HepG2 (cell line): ENCODE measurements around the gene SETD2. TPM values are rescaled to one million over a fixed set of nuclear protein-coding genes. Genes with fewer than 3 reads are reported as not detected.

ENCODE experiments used
- FOXC1 ChIP-seq: sonication (generic); formaldehyde crosslinking; IDR thresholded peaks from 2 replicates; pipeline ENCODE4 v1.8.0; 2022; ENCODE audit warnings: mild to moderate bottlenecking, missing genetic modification reagents, borderline replicate concordance
- HMG20B ChIP-seq: conservative IDR thresholded peaks from 2 replicates; pipeline ENCODE4 v1.6.1; 2016; ENCODE audit warnings: missing genetic modification reagents, missing compliant biosample characterization
- MIER2 ChIP-seq: IDR thresholded peaks from 2 replicates; pipeline ENCODE4 v1.6.1; 2016; ENCODE audit warnings: missing biosample characterization, missing genetic modification reagents
- MZF1 ChIP-seq: sonication (generic); formaldehyde crosslinking; IDR thresholded peaks from 2 replicates; pipeline ENCODE4 v1.8.1; 2023; ENCODE audit warnings: mild to moderate bottlenecking, missing genetic modification reagents, borderline replicate concordance
- NFE2L2 ChIP-seq: fragments of 150-350 bp; IDR thresholded peaks from 2 replicates; pipeline ENCODE4 v1.6.1; 2014; ENCODE audit warnings: low read length
- PPARG ChIP-seq: conservative IDR thresholded peaks from 2 replicates; pipeline ENCODE4 v1.6.1; 2016; ENCODE audit warnings: missing biosample characterization, missing genetic modification reagents
- RARA ChIP-seq: IDR thresholded peaks from 2 replicates; pipeline ENCODE4 v1.6.1; 2016; ENCODE audit warnings: missing genetic modification reagents, missing compliant biosample characterization
- REL ChIP-seq: sonication (generic); formaldehyde crosslinking; conservative IDR thresholded peaks from 2 replicates; pipeline ENCODE4 v1.8.0; 2022; ENCODE audit warnings: mild to moderate bottlenecking, missing genetic modification reagents, moderate library complexity
- THAP11 ChIP-seq: IDR thresholded peaks from 2 replicates; pipeline ENCODE4 v1.6.1; 2016; ENCODE audit warnings: missing biosample characterization, missing genetic modification reagents
- ZEB1 ChIP-seq: IDR thresholded peaks from 2 replicates; pipeline ENCODE4 v1.6.1; 2012; ENCODE audit warnings: mild to moderate bottlenecking, low read depth, inconsistent platforms; ENCODE audit not compliant: insufficient replicate concordance
- ZNF160 ChIP-seq: sonication (generic); formaldehyde crosslinking; IDR thresholded peaks from 2 replicates; pipeline ENCODE4 v1.8.0; 2022; ENCODE audit warnings: mild to moderate bottlenecking, inconsistent platforms, missing genetic modification reagents
- ZNF737 ChIP-seq: sonication (generic); formaldehyde crosslinking; IDR thresholded peaks from 2 replicates; pipeline ENCODE4 v1.5.0; 2020; ENCODE audit warnings: missing genetic modification reagents, mild to moderate bottlenecking, borderline replicate concordance
- ZSCAN21 ChIP-seq: sonication (generic); formaldehyde crosslinking; IDR thresholded peaks from 2 replicates; pipeline ENCODE4 v1.8.0; 2022; ENCODE audit warnings: mild to moderate bottlenecking, missing genetic modification reagents, moderate library complexity, borderline replicate concordance
- polyA plus RNA-seq, 8 experiments: library from polyadenylated mRNA; depleted of rRNA in 3 of 8; stranded (reverse) in 7 of 8; unstranded in 1 of 8; fragments of >200 nt; fragmentation: Illumina TruSeq in 4 of 8; extraction: Trizol in 4 of 8; gene quantifications; 2 replicates each; pipeline versions ENCODE4 v1.2.1 to v1.2.3, GENCODE V29; 2011 to 2016; ENCODE audit warnings: low read depth in 4 of 8, missing spikeins in 1 of 8, mixed read lengths in 1 of 8; ENCODE audit not compliant: insufficient read depth in 1 of 8
- total RNA-seq, 5 experiments: library from RNA; depleted of rRNA; stranded (reverse); fragments of >200 nt; fragmentation: Illumina TruSeq; extraction: Trizol; gene quantifications; 2 replicates each; pipeline ENCODE4 v1.2.3, GENCODE V29; 2016; ENCODE audit warnings: low read depth in 1 of 5
- TF ChIP-seq, protein P1 (sequence below): sonication (generic); formaldehyde crosslinking; conservative IDR thresholded peaks from 2 replicates; pipeline ENCODE4 v1.4.0; 2020; ENCODE audit warnings: mild to moderate bottlenecking, missing genetic modification reagents, moderate library complexity
- TF ChIP-seq, protein P2 (sequence below): sonication (generic); formaldehyde crosslinking; IDR thresholded peaks from 2 replicates; pipeline ENCODE4 v1.4.0; 2020; ENCODE audit warnings: missing genetic modification reagents, borderline replicate concordance
- TF ChIP-seq, protein P3 (sequence below): IDR thresholded peaks from 2 replicates; pipeline ENCODE4 v1.6.1; 2016; ENCODE audit warnings: missing biosample characterization, missing genetic modification reagents, low read depth
- TF ChIP-seq, protein P4 (sequence below): sonication (generic); formaldehyde crosslinking; IDR thresholded peaks from 2 replicates; pipeline ENCODE4 v1.8.1; 2023; ENCODE audit warnings: mild to moderate bottlenecking, moderate library complexity, missing genetic modification reagents
- TF ChIP-seq, protein P5 (sequence below): sonication (generic); formaldehyde crosslinking; IDR thresholded peaks from 2 replicates; pipeline ENCODE4 v1.4.0; 2020; ENCODE audit warnings: missing genetic modification reagents, borderline replicate concordance

Gene SETD2
- total and polyA plus RNA-seq, 2 of the 13 experiments (the other 11 are each of a cell fraction or from before 2014, with no cell fraction given): 14.2 to 24.2 TPM

DNA sequence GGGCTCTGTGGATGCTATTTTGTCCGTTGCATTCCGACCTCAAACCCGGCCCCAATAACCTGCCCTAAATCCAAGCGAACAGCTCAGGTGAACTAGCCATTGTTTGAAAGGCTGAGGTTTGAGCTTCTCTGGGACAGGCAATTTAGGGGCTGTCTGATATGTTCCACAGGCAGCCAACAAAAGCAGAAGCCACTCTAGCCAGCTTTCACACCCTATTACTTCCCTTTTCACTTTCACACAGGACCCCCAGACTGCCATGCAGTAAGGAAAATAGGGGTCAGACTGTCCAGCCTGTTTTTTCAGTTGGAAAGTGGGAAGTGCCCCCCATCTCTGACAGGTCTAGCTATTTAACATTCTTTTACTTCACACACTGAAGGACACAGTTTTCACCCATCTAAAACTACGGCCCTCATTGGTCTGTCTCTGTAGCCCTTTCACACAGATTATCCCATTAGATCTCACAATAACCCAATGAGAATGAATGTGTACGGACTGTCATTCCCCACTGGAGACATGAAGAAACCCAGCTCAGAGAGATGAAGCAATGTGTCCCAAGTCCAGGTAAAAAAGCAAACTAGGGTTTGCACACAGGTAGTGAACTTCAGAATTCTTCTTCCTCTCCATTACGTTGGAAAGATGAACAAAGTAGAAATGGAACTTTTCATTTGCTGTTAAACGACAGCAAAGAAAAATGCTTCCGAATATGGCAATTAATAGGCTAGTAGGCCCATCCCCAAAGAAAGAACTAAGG, 189.3 kb downstream of the SETD2 start (continued):
- TF ChIP-seq, protein P1, sequence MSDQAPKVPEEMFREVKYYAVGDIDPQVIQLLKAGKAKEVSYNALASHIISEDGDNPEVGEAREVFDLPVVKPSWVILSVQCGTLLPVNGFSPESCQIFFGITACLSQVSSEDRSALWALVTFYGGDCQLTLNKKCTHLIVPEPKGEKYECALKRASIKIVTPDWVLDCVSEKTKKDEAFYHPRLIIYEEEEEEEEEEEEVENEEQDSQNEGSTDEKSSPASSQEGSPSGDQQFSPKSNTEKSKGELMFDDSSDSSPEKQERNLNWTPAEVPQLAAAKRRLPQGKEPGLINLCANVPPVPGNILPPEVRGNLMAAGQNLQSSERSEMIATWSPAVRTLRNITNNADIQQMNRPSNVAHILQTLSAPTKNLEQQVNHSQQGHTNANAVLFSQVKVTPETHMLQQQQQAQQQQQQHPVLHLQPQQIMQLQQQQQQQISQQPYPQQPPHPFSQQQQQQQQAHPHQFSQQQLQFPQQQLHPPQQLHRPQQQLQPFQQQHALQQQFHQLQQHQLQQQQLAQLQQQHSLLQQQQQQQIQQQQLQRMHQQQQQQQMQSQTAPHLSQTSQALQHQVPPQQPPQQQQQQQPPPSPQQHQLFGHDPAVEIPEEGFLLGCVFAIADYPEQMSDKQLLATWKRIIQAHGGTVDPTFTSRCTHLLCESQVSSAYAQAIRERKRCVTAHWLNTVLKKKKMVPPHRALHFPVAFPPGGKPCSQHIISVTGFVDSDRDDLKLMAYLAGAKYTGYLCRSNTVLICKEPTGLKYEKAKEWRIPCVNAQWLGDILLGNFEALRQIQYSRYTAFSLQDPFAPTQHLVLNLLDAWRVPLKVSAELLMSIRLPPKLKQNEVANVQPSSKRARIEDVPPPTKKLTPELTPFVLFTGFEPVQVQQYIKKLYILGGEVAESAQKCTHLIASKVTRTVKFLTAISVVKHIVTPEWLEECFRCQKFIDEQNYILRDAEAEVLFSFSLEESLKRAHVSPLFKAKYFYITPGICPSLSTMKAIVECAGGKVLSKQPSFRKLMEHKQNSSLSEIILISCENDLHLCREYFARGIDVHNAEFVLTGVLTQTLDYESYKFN: peak; percentile 52
- TF ChIP-seq ZNF737 (CRISPR knock-in tag): no peak
- peak; percentile 86 for TF ChIP-seq ZEB1
- no peak for TF ChIP-seq FOXC1 (CRISPR knock-in tag)
- 0 out of 2 replicates have a peak, but pooled peaks have one; percentile 39 for TF ChIP-seq MIER2 (CRISPR knock-in tag)
- TF ChIP-seq, protein P2, sequence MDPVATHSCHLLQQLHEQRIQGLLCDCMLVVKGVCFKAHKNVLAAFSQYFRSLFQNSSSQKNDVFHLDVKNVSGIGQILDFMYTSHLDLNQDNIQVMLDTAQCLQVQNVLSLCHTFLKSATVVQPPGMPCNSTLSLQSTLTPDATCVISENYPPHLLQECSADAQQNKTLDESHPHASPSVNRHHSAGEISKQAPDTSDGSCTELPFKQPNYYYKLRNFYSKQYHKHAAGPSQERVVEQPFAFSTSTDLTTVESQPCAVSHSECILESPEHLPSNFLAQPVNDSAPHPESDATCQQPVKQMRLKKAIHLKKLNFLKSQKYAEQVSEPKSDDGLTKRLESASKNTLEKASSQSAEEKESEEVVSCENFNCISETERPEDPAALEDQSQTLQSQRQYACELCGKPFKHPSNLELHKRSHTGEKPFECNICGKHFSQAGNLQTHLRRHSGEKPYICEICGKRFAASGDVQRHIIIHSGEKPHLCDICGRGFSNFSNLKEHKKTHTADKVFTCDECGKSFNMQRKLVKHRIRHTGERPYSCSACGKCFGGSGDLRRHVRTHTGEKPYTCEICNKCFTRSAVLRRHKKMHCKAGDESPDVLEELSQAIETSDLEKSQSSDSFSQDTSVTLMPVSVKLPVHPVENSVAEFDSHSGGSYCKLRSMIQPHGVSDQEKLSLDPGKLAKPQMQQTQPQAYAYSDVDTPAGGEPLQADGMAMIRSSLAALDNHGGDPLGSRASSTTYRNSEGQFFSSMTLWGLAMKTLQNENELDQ (CRISPR knock-in tag): no peak
- TF ChIP-seq, protein P3, sequence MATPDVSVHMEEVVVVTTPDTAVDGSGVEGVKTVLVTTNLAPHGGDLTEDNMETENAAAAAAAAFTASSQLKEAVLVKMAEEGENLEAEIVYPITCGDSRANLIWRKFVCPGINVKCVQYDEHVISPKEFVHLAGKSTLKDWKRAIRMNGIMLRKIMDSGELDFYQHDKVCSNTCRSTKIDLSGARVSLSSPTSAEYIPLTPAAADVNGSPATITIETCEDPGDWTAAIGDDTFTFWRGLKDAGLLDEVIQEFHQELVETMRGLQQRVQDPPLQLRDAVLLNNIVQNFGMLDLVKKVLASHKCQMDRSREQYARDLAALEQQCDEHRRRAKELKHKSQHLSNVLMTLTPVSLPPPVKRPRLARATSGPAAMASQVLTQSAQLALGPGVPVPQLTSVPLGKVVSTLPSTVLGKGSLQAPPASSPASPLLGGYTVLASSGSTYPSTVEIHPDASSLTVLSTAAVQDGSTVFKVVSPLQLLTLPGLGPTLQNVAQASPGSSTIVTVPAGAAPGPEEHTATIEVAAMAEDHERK (CRISPR knock-in tag): no peak
- TF ChIP-seq REL (CRISPR knock-in tag): no peak
- TF ChIP-seq NFE2L2: no peak
- TF ChIP-seq ZNF160 (CRISPR knock-in tag): no peak
- 0 out of 2 replicates have a peak, but pooled peaks have one; percentile 38 for TF ChIP-seq THAP11 (CRISPR knock-in tag)
- TF ChIP-seq, protein P4, sequence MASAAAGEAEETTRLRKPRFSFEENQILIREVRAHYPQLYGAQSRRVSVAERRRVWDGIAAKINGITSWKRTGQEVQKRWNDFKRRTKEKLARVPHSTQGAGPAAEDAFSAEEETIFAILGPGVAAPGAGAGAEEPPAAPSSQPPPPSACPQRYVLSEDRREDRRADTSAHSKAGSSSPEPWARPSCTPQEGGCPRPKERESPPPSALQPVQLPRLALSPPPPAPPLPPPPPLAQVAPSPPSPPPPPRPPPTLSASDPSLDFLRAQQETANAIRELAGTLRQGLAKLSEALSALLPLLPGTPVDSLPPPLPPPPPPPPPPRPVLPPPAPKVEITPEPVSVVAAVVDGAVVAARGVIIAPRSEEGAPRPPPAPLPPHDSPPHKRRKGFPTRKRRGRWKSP (CRISPR knock-in tag): no peak
- TF ChIP-seq, protein P5, sequence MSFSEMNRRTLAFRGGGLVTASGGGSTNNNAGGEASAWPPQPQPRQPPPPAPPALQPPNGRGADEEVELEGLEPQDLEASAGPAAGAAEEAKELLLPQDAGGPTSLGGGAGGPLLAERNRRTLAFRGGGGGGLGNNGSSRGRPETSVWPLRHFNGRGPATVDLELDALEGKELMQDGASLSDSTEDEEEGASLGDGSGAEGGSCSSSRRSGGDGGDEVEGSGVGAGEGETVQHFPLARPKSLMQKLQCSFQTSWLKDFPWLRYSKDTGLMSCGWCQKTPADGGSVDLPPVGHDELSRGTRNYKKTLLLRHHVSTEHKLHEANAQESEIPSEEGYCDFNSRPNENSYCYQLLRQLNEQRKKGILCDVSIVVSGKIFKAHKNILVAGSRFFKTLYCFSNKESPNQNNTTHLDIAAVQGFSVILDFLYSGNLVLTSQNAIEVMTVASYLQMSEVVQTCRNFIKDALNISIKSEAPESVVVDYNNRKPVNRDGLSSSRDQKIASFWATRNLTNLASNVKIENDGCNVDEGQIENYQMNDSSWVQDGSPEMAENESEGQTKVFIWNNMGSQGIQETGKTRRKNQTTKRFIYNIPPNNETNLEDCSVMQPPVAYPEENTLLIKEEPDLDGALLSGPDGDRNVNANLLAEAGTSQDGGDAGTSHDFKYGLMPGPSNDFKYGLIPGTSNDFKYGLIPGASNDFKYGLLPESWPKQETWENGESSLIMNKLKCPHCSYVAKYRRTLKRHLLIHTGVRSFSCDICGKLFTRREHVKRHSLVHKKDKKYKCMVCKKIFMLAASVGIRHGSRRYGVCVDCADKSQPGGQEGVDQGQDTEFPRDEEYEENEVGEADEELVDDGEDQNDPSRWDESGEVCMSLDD (CRISPR knock-in tag): no peak
- TF ChIP-seq MZF1: no peak
- no peak for TF ChIP-seq HMG20B
- TF ChIP-seq RARA (CRISPR knock-in tag): peak; percentile 82
- peak; percentile 67; the same call in 1 of the 2 replicates for TF ChIP-seq PPARG
- TF ChIP-seq ZSCAN21 (CRISPR knock-in tag): no peak
